ENCODE data around the gene TPSB2.
A peak's percentile ranks its signal among the peaks of the same experiment; 100 is the strongest.
"Not testable (repeated sequence)": the region's sequence is repeated elsewhere in the genome, so short reads cannot be mapped to it uniquely, and the experiment has no call there.

Gene TPSB2

DNA sequence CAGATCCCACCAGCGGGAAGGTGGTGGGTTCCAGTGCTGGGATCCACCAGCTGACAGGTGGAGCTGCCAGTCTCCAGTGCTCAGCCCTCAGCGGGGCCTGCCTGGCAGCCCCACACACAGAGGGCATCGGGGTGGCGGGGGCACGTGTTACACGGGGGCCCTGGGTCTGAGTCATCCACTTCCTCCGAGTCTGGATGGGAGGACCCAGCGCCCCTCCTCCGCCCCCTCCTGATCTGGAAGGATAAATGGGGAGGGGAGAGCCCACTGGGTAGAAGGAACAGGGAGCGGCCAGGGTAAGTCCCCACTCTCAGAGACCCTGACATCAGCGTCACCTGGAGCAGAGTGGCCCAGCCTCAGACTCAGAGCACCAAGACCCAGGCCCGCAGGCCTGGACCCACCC, 10.5 kb upstream of the TPSB2 start, which contains the start of gene TPSAB1:
Gene TPSAB1, plus strand, starts transcription at position 270 of the 400 bp plus-strand sequence. CDS start 234 bp downstream, outside the sequence.
- DNase-seq (ENCODE audit: low spot score in 2 of 2); H3K9me3 Mint-ChIP-seq; ATAC-seq (ENCODE audit: low read depth); H3K27ac Mint-ChIP-seq; H3K27me3 Mint-ChIP-seq; H3K4me3 Mint-ChIP-seq; H3K36me3 Mint-ChIP-seq; H3K4me1 Mint-ChIP-seq: not testable (repeated sequence)

DNA sequence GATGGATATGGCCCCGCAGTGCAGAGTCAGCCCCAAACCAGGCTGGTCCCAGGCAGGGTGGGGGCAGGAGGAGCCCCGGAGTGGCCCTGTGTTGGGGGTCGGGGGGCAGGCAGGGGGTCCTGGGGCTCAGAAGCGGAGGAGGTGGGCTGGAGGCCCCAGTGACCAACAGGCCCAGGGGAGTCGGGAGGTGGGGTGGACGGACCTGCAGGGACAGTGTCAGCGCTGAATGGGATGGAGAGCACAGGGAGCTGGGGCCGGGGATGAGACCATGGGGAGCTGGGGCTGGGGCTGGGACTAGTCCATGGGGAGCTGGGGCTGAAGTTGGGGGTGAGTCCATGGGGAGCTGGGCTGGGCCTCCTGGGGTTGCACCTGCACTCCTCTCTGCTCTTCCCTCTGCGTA, 9.6 kb upstream of the TPSB2 start:
- not testable (repeated sequence) for H3K36me3 Mint-ChIP-seq; H3K4me1 Mint-ChIP-seq; DNase-seq (ENCODE audit: low spot score in 2 of 2); H3K27ac Mint-ChIP-seq; H3K4me3 Mint-ChIP-seq; ATAC-seq (ENCODE audit: low read depth); H3K27me3 Mint-ChIP-seq; H3K9me3 Mint-ChIP-seq

DNA sequence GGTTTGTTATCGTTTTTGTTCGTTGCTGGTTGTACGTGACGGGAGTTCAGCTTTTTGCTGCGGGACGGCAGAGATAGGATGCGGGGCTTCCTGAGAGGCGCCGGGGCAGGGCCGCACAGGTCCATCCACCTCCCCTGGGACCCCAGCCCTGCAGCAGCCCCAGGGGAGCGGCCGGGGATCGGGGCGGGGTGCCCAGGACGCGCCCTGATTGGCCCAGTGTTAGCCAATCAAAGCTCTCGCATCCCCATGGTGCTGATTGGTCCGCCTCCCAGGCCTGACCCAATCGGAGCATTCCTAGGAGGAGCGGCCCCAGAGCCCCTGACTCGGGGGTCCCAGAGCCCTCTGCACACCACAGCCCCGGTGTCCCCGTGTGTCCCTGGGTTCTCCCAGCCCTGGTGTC, 8.9 kb upstream of the TPSB2 start:
- ATAC-seq (ENCODE audit: low read depth); H3K4me3 Mint-ChIP-seq; H3K27ac Mint-ChIP-seq; H3K4me1 Mint-ChIP-seq; DNase-seq (ENCODE audit: low spot score in 2 of 2); H3K27me3 Mint-ChIP-seq; H3K36me3 Mint-ChIP-seq; H3K9me3 Mint-ChIP-seq: not testable (repeated sequence)

DNA sequence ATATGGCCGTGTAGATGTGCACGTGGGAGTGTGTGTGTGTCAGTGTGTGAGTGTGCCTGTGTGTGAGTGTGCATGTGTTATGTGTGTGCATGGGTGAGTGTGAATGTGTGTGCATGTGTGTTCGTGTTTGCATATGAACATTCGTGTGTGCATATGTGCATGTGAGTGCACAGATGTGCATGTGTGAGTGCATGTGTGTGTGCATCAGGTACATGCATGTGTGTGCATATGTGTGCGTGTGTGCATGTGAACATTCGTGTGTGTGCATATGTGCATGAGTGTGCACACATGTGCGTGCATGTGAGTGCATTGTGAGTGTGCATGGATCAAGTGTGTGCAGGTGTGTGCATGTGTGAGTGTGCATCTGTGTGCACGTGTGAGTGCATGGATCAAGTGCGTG, 8.0 kb upstream of the TPSB2 start:
- DNase-seq (ENCODE audit: low spot score in 2 of 2) (no peak), ATAC-seq (ENCODE audit: low read depth) (no peak)
- Mint-ChIP-seq H3K27me3 (peaks cover 2% of the 10 kb centered on the region), H3K36me3 (no peaks in the 10 kb centered on the region), H3K27ac (no peak overlapping the region), H3K4me3 (no peak overlapping the region), H3K9me3 (no peaks in the 10 kb centered on the region), H3K4me1 (peaks cover 5% of the 10 kb centered on the region)

GRCh38 chr16:1236659-1237058, 6.7 kb upstream of the TPSB2 start:
- not testable (repeated sequence) for H3K4me3 Mint-ChIP-seq; H3K36me3 Mint-ChIP-seq; H3K27ac Mint-ChIP-seq; DNase-seq (ENCODE audit: low spot score in 2 of 2); H3K27me3 Mint-ChIP-seq; H3K9me3 Mint-ChIP-seq; H3K4me1 Mint-ChIP-seq
- peak; percentile 79 for ATAC-seq (ENCODE audit: low read depth)

DNA sequence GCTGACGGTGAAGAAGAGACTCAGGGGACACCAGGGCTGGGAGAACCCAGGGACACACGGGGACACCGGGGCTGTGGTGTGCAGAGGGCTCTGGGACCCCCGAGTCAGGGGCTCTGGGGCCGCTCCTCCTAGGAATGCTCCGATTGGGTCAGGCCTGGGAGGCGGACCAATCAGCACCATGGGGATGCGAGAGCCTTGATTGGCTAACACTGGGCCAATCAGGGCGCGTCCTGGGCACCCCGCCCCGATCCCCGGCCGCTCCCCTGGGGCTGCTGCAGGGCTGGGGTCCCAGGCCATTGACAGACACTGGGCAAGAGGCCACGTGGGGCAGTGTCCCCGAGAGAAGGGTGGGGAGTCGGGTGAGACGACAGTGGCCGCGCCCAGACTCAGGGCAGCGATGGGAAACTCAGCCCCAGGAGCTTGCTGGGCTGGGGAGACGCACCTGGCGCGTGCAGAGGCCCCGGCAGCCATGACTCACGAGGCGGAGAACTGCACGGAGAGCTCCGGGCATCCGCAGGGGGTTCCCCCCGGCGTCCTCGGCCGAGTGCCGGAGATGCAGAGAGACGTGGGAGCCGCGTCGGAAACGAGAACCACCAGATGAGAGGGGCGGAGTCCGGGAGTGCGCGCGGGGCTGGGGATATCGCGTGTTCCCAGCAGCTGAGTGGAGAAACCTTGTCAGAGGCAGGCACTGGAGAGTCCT, 2.2 kb upstream of the TPSB2 start:
- not testable (repeated sequence) for H3K4me3 Mint-ChIP-seq; H3K9me3 Mint-ChIP-seq; ATAC-seq (ENCODE audit: low read depth); H3K27me3 Mint-ChIP-seq; H3K36me3 Mint-ChIP-seq; DNase-seq (ENCODE audit: low spot score in 2 of 2); H3K27ac Mint-ChIP-seq; H3K4me1 Mint-ChIP-seq

DNA sequence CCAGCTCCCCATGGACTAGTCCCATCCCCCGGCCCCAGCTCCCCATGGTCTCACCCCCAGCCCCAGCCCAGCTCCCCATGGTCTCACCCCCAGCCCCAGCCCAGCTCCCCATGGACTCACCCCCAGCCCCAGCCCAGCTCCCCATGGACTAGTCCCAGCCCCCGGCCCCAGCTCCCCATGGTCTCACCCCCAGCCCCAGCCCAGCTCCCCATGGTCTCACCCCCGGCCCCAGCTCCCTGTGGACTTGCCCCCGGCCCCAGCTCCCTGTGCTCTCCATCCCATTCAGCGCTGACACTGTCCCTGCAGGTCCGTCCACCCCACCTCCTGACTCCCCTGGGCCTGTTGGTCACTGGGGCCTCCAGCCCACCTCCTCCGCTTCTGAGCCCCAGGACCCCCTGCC, 1.3 kb upstream of the TPSB2 start:
- H3K9me3 Mint-ChIP-seq; H3K27ac Mint-ChIP-seq; H3K4me1 Mint-ChIP-seq; H3K36me3 Mint-ChIP-seq; ATAC-seq (ENCODE audit: low read depth); H3K27me3 Mint-ChIP-seq; DNase-seq (ENCODE audit: low spot score in 2 of 2); H3K4me3 Mint-ChIP-seq: not testable (repeated sequence)

GRCh38 chr16:1230471-1231212, 658 bp upstream of the TPSB2 start:
- not testable (repeated sequence) for ATAC-seq (ENCODE audit: low read depth); H3K36me3 Mint-ChIP-seq; H3K27me3 Mint-ChIP-seq; H3K4me3 Mint-ChIP-seq; H3K27ac Mint-ChIP-seq; H3K9me3 Mint-ChIP-seq; H3K4me1 Mint-ChIP-seq; DNase-seq (ENCODE audit: low spot score in 2 of 2)

DNA sequence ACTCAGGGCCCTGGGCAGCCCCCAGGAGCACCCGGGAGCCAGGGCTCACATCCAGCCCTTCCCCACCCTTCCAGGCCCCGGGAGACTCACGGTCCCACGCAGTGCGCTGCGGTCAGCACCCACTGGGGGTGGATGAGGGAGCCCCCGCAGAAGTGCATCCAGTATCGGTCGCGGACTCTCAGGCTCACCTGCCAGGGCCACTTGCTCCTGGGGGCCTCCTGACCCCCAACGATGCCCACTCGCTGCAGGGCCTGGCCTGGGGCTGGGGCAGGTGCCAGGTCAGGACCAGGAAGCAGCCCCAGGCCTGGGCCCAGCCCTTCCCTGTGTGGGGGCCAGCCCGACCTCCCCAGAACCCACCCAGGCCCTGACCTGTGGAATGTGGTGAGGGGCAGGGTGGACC, 508 bp downstream of the TPSB2 start:
- DNase-seq (ENCODE audit: low spot score in 2 of 2); H3K4me1 Mint-ChIP-seq; H3K27ac Mint-ChIP-seq; H3K36me3 Mint-ChIP-seq; H3K9me3 Mint-ChIP-seq; H3K27me3 Mint-ChIP-seq; H3K4me3 Mint-ChIP-seq; ATAC-seq (ENCODE audit: low read depth): not testable (repeated sequence)

DNA sequence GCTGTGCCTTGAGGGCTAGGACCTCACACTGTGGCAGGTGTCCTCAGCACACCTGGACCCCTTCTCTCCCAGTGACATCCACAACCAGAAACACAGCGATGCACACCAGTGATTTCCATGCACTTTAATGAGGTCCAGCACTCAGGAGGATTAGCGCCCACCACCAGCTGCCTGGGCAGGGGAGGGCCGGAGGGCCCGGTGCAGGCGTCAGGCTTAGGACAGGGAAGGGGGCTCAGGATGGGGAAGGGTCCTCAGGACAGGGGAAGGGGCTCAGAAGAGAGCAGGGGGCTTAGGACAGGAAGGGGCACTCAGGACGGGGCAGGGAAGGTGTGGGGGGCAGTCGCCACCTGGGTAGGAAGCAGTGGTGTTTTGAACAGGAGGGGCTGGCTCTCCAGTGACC, 1.8 kb downstream of the TPSB2 start:
- not testable (repeated sequence) for H3K27me3 Mint-ChIP-seq; H3K36me3 Mint-ChIP-seq; H3K4me3 Mint-ChIP-seq; H3K27ac Mint-ChIP-seq; ATAC-seq (ENCODE audit: low read depth); H3K9me3 Mint-ChIP-seq; H3K4me1 Mint-ChIP-seq; DNase-seq (ENCODE audit: low spot score in 2 of 2)

GRCh38 chr16:1226692-1227091, 3.3 kb downstream of the TPSB2 start:
- not testable (repeated sequence) for H3K27ac Mint-ChIP-seq; H3K36me3 Mint-ChIP-seq; ATAC-seq (ENCODE audit: low read depth); H3K9me3 Mint-ChIP-seq; H3K4me3 Mint-ChIP-seq; H3K27me3 Mint-ChIP-seq; DNase-seq (ENCODE audit: low spot score in 2 of 2); H3K4me1 Mint-ChIP-seq

- not testable (repeated sequence) for ATAC-seq (ENCODE audit: low read depth); H3K4me1 Mint-ChIP-seq; H3K27ac Mint-ChIP-seq; H3K36me3 Mint-ChIP-seq; DNase-seq (ENCODE audit: low spot score in 2 of 2); H3K9me3 Mint-ChIP-seq; H3K4me3 Mint-ChIP-seq; H3K27me3 Mint-ChIP-seq
Measured at GRCh38 chr16:1225728-1226311, 4.2 kb downstream of the TPSB2 start.

GRCh38 chr16:1225051-1225451, 4.9 kb downstream of the TPSB2 start, which contains the start of gene TPSG1:
Gene TPSG1, minus strand, starts transcription at chr16:1225268. Its CDS starts 16 bp downstream, at chr16:1225252.
- H3K4me1 Mint-ChIP-seq: no peaks in the 10 kb centered on the region
- no peak within 1 kb of the TSS for H3K27ac Mint-ChIP-seq
- no peak for DNase-seq (ENCODE audit: low spot score in 2 of 2)
- ATAC-seq (ENCODE audit: low read depth): no peak
- H3K9me3 Mint-ChIP-seq: no peaks in the 10 kb centered on the region
- H3K4me3 Mint-ChIP-seq: no peak within 1 kb of the TSS
- peaks cover 9% of the 10 kb centered on the region for H3K27me3 Mint-ChIP-seq
- no peaks in the 10 kb centered on the region for H3K36me3 Mint-ChIP-seq

- Mint-ChIP-seq H3K4me3 (no peak overlapping the region), H3K27me3 (peaks cover 9% of the 10 kb centered on the region), H3K4me1 (no peaks in the 10 kb centered on the region), H3K36me3 (no peaks in the 10 kb centered on the region), H3K27ac (no peak overlapping the region), H3K9me3 (no peaks in the 10 kb centered on the region)
- no peak for DNase-seq (ENCODE audit: low spot score in 2 of 2)
- no peak for ATAC-seq (ENCODE audit: low read depth)
Measured at GRCh38 chr16:1224558-1224957, 5.4 kb downstream of the TPSB2 start.

All from memory B cell (primary cell).